Vagina (tissue), 2 donors: ENCODE data around the gene KRT39. TPM values are rescaled to one million over a fixed set of nuclear protein-coding genes. Genes with fewer than 3 reads are reported as not detected.
A peak's percentile ranks its signal among the peaks of the same experiment; 100 is the strongest.

Experiments
- DNase-seq, 2 donors: peaks; one replicate each; pipeline ENCODE4 v3.0.0-alpha.2; 2017; ENCODE audit errors: extremely low spot score in 2 of 2
- H3K27ac ChIP-seq: fragments of 200-600 bp; sonication (generic); one replicate; pipeline ENCODE4 v1.5.1; 2019
- H3K27me3 ChIP-seq: fragments of 200-600 bp; sonication (generic); one replicate; pipeline ENCODE4 v1.5.1; 2019
- H3K36me3 ChIP-seq, 2 donors: fragments of 200-600 bp; sonication (generic); one replicate each; pipeline ENCODE4 v1.5.1; 2017 to 2019
- H3K4me1 ChIP-seq: fragments of 200-600 bp; sonication (generic); one replicate; pipeline ENCODE4 v1.5.1; 2019
- H3K4me3 ChIP-seq, 2 donors: fragments of 200-600 bp; sonication (generic); 1 replicate in 1 of 2; 2 replicates in 1 of 2; pipeline ENCODE4 v1.5.1; 2016 to 2019
- H3K9me3 ChIP-seq: fragments of 200-600 bp; sonication (generic); one replicate; pipeline ENCODE4 v1.5.1; 2019
- CTCF ChIP-seq, 3 experiments: fragments of 450-650 bp in 2 of 3; fragments of 200-600 bp in 1 of 3; sonication (generic) in 1 of 3; IDR thresholded peaks; one replicate each; pipeline ENCODE4 v1.5.1; 2017 to 2019; ENCODE audit warnings: antibody characterized with exemption in 3 of 3, mild to moderate bottlenecking in 2 of 3, moderate library complexity in 2 of 3
- POLR2A ChIP-seq, 2 donors: fragments of 450-650 bp; IDR thresholded peaks; one replicate each; pipeline ENCODE4 v1.6.1; 2017; ENCODE audit warnings: antibody characterized with exemption in 2 of 2, mild to moderate bottlenecking in 2 of 2, moderate library complexity in 2 of 2
- POLR2AphosphoS5 ChIP-seq, 2 donors: sonication (generic); formaldehyde crosslinking; IDR thresholded peaks; one replicate each; pipeline ENCODE4 v1.9.0; 2017; ENCODE audit warnings: antibody characterized with exemption in 2 of 2, mild to moderate bottlenecking in 2 of 2, low read depth in 1 of 2; ENCODE audit not compliant: insufficient read depth in 1 of 2
- intact Hi-C: fragments of 100-400 bp; cut with DNase I; formaldehyde crosslinking; loops from one replicate; pipeline ENCODE4 v1.15.1; 2023
- total RNA-seq: library from RNA; depleted of rRNA; stranded (reverse); fragments of >200 nt; gene quantifications from one replicate; pipeline ENCODE4 v1.2.3, GENCODE V29; 2016

The KRT39 gene
- total RNA-seq, 1 donor from 2014 or later, result not detected

- no peak for TF ChIP-seq CTCF (IDR thresholded peaks at IDR 0.05)
- no peak for TF ChIP-seq POLR2AphosphoS5 (IDR thresholded peaks at IDR 0.05; ENCODE audit: insufficient read depth in 1 of 2, low read depth in 1 of 2)
- no peak for TF ChIP-seq POLR2A (IDR thresholded peaks at IDR 0.05)
- H3K27ac ChIP-seq, result no peak overlapping the region
- no peak overlapping the region for H3K4me3 ChIP-seq
- no peaks in the 10 kb centered on the region for H3K36me3 ChIP-seq
- intact Hi-C loops, result no loop called here
- no peaks in the 10 kb centered on the region for H3K27me3 ChIP-seq
- H3K9me3 ChIP-seq, result no peaks in the 10 kb centered on the region
- peaks cover 57% of the 10 kb centered on the region for H3K4me1 ChIP-seq
- no peak for DNase-seq
These were observed 8.4 kb downstream of the KRT39 start for GRCh38 chr17:40958086-40958953.

GRCh38 chr17:40956401-40957254 lies 10.1 kb downstream of the KRT39 start:
- Histone ChIP-seq H3K4me3 (no peak overlapping the region), H3K27ac (no peak overlapping the region), H3K27me3 (no peaks in the 10 kb centered on the region), H3K9me3 (no peaks in the 10 kb centered on the region), H3K4me1 (peaks cover 64% of the 10 kb centered on the region), H3K36me3 (no peaks in the 10 kb centered on the region)
- intact Hi-C loops, result no loop called here
- TF ChIP-seq POLR2A (IDR thresholded peaks at IDR 0.05) (no peak), CTCF (IDR thresholded peaks at IDR 0.05) (no peak), POLR2AphosphoS5 (IDR thresholded peaks at IDR 0.05; ENCODE audit: insufficient read depth in 1 of 2, low read depth in 1 of 2) (no peak)
- no peak for DNase-seq

GRCh38 chr17:40953881-40954280 lies 12.9 kb downstream of the KRT39 start:
- DNase-seq, result no peak
- Histone ChIP-seq H3K9me3 (no peaks in the 10 kb centered on the region), H3K27ac (peak overlapping the region; percentile 25), H3K4me1 (peaks cover 44% of the 10 kb centered on the region), H3K4me3 (no peak overlapping the region), H3K36me3 (no peaks in the 10 kb centered on the region), H3K27me3 (no peaks in the 10 kb centered on the region)
- intact Hi-C loops, result no loop called here
- TF ChIP-seq POLR2AphosphoS5 (IDR thresholded peaks at IDR 0.05; ENCODE audit: insufficient read depth in 1 of 2, low read depth in 1 of 2) (peak in 1 of 2 donors; percentile 60), POLR2A (IDR thresholded peaks at IDR 0.05) (no peak), CTCF (IDR thresholded peaks at IDR 0.05) (no peak)

GRCh38 chr17:40952661-40953060 lies 14.1 kb downstream of the KRT39 start:
- no peak overlapping the region for H3K27ac ChIP-seq
- intact Hi-C loops, result no loop called here
- H3K36me3 ChIP-seq, result no peaks in the 10 kb centered on the region
- H3K4me1 ChIP-seq, result peaks cover 35% of the 10 kb centered on the region
- H3K9me3 ChIP-seq, result no peaks in the 10 kb centered on the region
- H3K4me3 ChIP-seq, result no peak overlapping the region
- no peak for DNase-seq
- H3K27me3 ChIP-seq, result no peaks in the 10 kb centered on the region
- TF ChIP-seq CTCF (IDR thresholded peaks at IDR 0.05) (no peak), POLR2AphosphoS5 (IDR thresholded peaks at IDR 0.05; ENCODE audit: insufficient read depth in 1 of 2, low read depth in 1 of 2) (peak in 1 of 2 donors; percentile 45), POLR2A (IDR thresholded peaks at IDR 0.05) (no peak)
